Body of pancreas (tissue), 4 donors: ENCODE measurements around the gene SESTD1.

Source experiments
- POLR2A ChIP-seq, 3 donors: fragments of 450-650 bp; IDR thresholded peaks; one replicate each; pipeline ENCODE4 v1.6.1; 2016; ENCODE audit warnings: antibody characterized with exemption in 3 of 3, mild to moderate bottlenecking in 2 of 3
- TF ChIP-seq, protein P1 (sequence below), 7 experiments: fragments of 450-650 bp in 4 of 7; fragments of 200-600 bp in 3 of 7; sonication (generic) in 3 of 7; IDR thresholded peaks; one replicate each; pipeline ENCODE4 v1.5.1; 2016 to 2019; ENCODE audit warnings: antibody characterized with exemption in 7 of 7

GRCh38 chr2:179252423-179252822 lies 12.2 kb downstream of the SESTD1 start:
- TF ChIP-seq, protein P1, sequence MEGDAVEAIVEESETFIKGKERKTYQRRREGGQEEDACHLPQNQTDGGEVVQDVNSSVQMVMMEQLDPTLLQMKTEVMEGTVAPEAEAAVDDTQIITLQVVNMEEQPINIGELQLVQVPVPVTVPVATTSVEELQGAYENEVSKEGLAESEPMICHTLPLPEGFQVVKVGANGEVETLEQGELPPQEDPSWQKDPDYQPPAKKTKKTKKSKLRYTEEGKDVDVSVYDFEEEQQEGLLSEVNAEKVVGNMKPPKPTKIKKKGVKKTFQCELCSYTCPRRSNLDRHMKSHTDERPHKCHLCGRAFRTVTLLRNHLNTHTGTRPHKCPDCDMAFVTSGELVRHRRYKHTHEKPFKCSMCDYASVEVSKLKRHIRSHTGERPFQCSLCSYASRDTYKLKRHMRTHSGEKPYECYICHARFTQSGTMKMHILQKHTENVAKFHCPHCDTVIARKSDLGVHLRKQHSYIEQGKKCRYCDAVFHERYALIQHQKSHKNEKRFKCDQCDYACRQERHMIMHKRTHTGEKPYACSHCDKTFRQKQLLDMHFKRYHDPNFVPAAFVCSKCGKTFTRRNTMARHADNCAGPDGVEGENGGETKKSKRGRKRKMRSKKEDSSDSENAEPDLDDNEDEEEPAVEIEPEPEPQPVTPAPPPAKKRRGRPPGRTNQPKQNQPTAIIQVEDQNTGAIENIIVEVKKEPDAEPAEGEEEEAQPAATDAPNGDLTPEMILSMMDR (IDR thresholded peaks at IDR 0.05) = no peak
- no peak for TF ChIP-seq POLR2A (IDR thresholded peaks at IDR 0.05)
